ENCODE results near the gene SPRTN.

GRCh38 chr1:231347961-231348360 is 9.9 kb downstream of the SPRTN start:
- no peak for TF ChIP-seq CTCF (IDR thresholded peaks at IDR 0.05; ENCODE audit: low read depth, low read length, missing input control)
- TF ChIP-seq EGR1 (IDR thresholded peaks at IDR 0.05; ENCODE audit: low read depth in 2 of 2): no peak
- TF ChIP-seq FOXA2 (IDR thresholded peaks at IDR 0.05): no peak
- no peak for TF ChIP-seq MAX (IDR thresholded peaks at IDR 0.05)
- TF ChIP-seq JUND (IDR thresholded peaks at IDR 0.05): no peak
- no peak for TF ChIP-seq REST (IDR thresholded peaks at IDR 0.05)
- TF ChIP-seq ZBTB33 (IDR thresholded peaks at IDR 0.05): no peak
- no peak for TF ChIP-seq TAF1 (conservative IDR thresholded peaks at IDR 0.05)
- no peak for TF ChIP-seq ATF3 (IDR thresholded peaks at IDR 0.05)
- no peak for TF ChIP-seq HNF4G (IDR thresholded peaks at IDR 0.05)
- no peak for TF ChIP-seq FOXA1 (IDR thresholded peaks at IDR 0.05)
